ENCODE data around the gene C1QTNF8.

C1QTNF8 gene

GRCh38 chr16:1077877-1078578 lies 18.0 kb downstream of the C1QTNF8 start:
- no peak for TF ChIP-seq CTCF (IDR thresholded peaks at IDR 0.05; ENCODE audit: low read length)
- TF ChIP-seq EZH2 (optimal IDR thresholded peaks at IDR 0.05; ENCODE audit: low read depth, low read length), result no peak
- no peak for TF ChIP-seq EZH2phosphoT487 (IDR thresholded peaks at IDR 0.05; ENCODE audit: low read length)
- H3K9me2 ChIP-seq (replicated peaks; ENCODE audit: insufficient read depth, low read length), result no peaks in the 10 kb centered on the region
- H3K79me2 ChIP-seq (ENCODE audit: low read length), result no peaks in the 10 kb centered on the region
- H3K4me1 ChIP-seq (ENCODE audit: low read length), result no peaks in the 10 kb centered on the region
- no peaks in the 10 kb centered on the region for H3K36me3 ChIP-seq (replicated peaks; ENCODE audit: insufficient read depth, low read length)
- no peak for DNase-seq
- no peaks in the 10 kb centered on the region for H3F3A ChIP-seq (ENCODE audit: insufficient read depth, low read length)
- no peaks in the 10 kb centered on the region for H4K20me1 ChIP-seq (ENCODE audit: insufficient read depth, low read length)
- no peak overlapping the region for H2AFZ ChIP-seq (ENCODE audit: low read length)
- no peak overlapping the region for H3K4me2 ChIP-seq (ENCODE audit: low read depth, low read length)
- no peaks in the 10 kb centered on the region for H3K9me3 ChIP-seq (replicated peaks; ENCODE audit: insufficient read depth, low read length)
- H3K4me3 ChIP-seq (ENCODE audit: low read length), result no peak overlapping the region
- H3K9ac ChIP-seq (ENCODE audit: low read length), result no peak overlapping the region
- H3K27ac ChIP-seq (ENCODE audit: low read length), result no peak overlapping the region
- H3K27me3 ChIP-seq (replicated peaks; ENCODE audit: insufficient read depth, low read length), result peaks cover 82% of the 10 kb centered on the region

- Histone ChIP-seq H3K27me3 (replicated peaks; ENCODE audit: insufficient read depth, low read length) (peaks cover 71% of the 10 kb centered on the region), H3K9ac (ENCODE audit: low read length) (no peak overlapping the region), H3K4me3 (ENCODE audit: low read length) (no peak overlapping the region), H3K4me2 (ENCODE audit: low read depth, low read length) (no peak overlapping the region), H3K79me2 (ENCODE audit: low read length) (no peaks in the 10 kb centered on the region), H3K4me1 (ENCODE audit: low read length) (no peaks in the 10 kb centered on the region), H3F3A (ENCODE audit: insufficient read depth, low read length) (no peaks in the 10 kb centered on the region), H3K9me2 (replicated peaks; ENCODE audit: insufficient read depth, low read length) (no peaks in the 10 kb centered on the region), H2AFZ (ENCODE audit: low read length) (no peak overlapping the region), H3K27ac (ENCODE audit: low read length) (no peak overlapping the region), H4K20me1 (ENCODE audit: insufficient read depth, low read length) (no peaks in the 10 kb centered on the region), H3K36me3 (replicated peaks; ENCODE audit: insufficient read depth, low read length) (no peaks in the 10 kb centered on the region), H3K9me3 (replicated peaks; ENCODE audit: insufficient read depth, low read length) (no peaks in the 10 kb centered on the region)
- no peak for DNase-seq
- TF ChIP-seq CTCF (IDR thresholded peaks at IDR 0.05; ENCODE audit: low read length) (no peak), EZH2phosphoT487 (IDR thresholded peaks at IDR 0.05; ENCODE audit: low read length) (no peak), EZH2 (optimal IDR thresholded peaks at IDR 0.05; ENCODE audit: low read depth, low read length) (no peak)
Observed at GRCh38 chr16:1076801-1077576, 19.1 kb downstream of the C1QTNF8 start.

- Histone ChIP-seq H3K4me2 (ENCODE audit: low read depth, low read length) (no peak overlapping the region), H3K9me3 (replicated peaks; ENCODE audit: insufficient read depth, low read length) (no peaks in the 10 kb centered on the region), H3F3A (ENCODE audit: insufficient read depth, low read length) (no peaks in the 10 kb centered on the region), H3K79me2 (ENCODE audit: low read length) (no peaks in the 10 kb centered on the region), H3K4me3 (ENCODE audit: low read length) (no peak overlapping the region), H3K9ac (ENCODE audit: low read length) (no peak overlapping the region), H4K20me1 (ENCODE audit: insufficient read depth, low read length) (no peaks in the 10 kb centered on the region), H3K27me3 (replicated peaks; ENCODE audit: insufficient read depth, low read length) (peaks cover 61% of the 10 kb centered on the region), H3K36me3 (replicated peaks; ENCODE audit: insufficient read depth, low read length) (no peaks in the 10 kb centered on the region), H2AFZ (ENCODE audit: low read length) (no peak overlapping the region), H3K27ac (ENCODE audit: low read length) (no peak overlapping the region), H3K9me2 (replicated peaks; ENCODE audit: insufficient read depth, low read length) (no peaks in the 10 kb centered on the region), H3K4me1 (ENCODE audit: low read length) (no peaks in the 10 kb centered on the region)
- TF ChIP-seq EZH2phosphoT487 (IDR thresholded peaks at IDR 0.05; ENCODE audit: low read length), result no peak
- no peak for TF ChIP-seq EZH2 (optimal IDR thresholded peaks at IDR 0.05; ENCODE audit: low read depth, low read length)
- TF ChIP-seq CTCF (IDR thresholded peaks at IDR 0.05; ENCODE audit: low read length), result no peak
- no peak for DNase-seq
Observed at GRCh38 chr16:1075546-1075945, 20.5 kb downstream of the C1QTNF8 start.
